ENCODE measurements around the gene SCFD2.

- TF ChIP-seq CTCF (IDR thresholded peaks at IDR 0.05): no peak
- no peak for TF ChIP-seq EZH2phosphoT487 (IDR thresholded peaks at IDR 0.05; ENCODE audit: borderline replicate concordance, low read depth)
- no peak for TF ChIP-seq IRF3 (IDR thresholded peaks at IDR 0.05; ENCODE audit: low read depth, low read length)
- TF ChIP-seq REST (IDR thresholded peaks at IDR 0.05; ENCODE audit: low read depth, low read length): no peak
- no peak for TF ChIP-seq TAF1 (IDR thresholded peaks at IDR 0.05; ENCODE audit: borderline replicate concordance, low read depth, low read length)
- TF ChIP-seq PBX3 (IDR thresholded peaks at IDR 0.05): no peak
- no peak for TF ChIP-seq FOXM1 (IDR thresholded peaks at IDR 0.05; ENCODE audit: low read depth)
- TF ChIP-seq USF2 (IDR thresholded peaks at IDR 0.05; ENCODE audit: borderline replicate concordance, low read depth, low read length): no peak
- no peak for TF ChIP-seq MAX (IDR thresholded peaks at IDR 0.05; ENCODE audit: low read depth)
- no peak for TF ChIP-seq GABPA (IDR thresholded peaks at IDR 0.05; ENCODE audit: low read depth)
- TF ChIP-seq TEAD4 (IDR thresholded peaks at IDR 0.05; ENCODE audit: borderline replicate concordance, insufficient read depth): no peak
- no peak for TF ChIP-seq TCF12 (IDR thresholded peaks at IDR 0.05)
Measured at GRCh38 chr4:53018471-53018870, 347.4 kb downstream of the SCFD2 start.
